Amniotic epithelial cell (primary cell): ENCODE data around the gene MYO19.
A peak's percentile ranks its signal among the peaks of the same experiment; 100 is the strongest.

Experiments used
- DNase-seq: peaks from one replicate; pipeline ENCODE4 v3.0.0-alpha.2; 2010; ENCODE audit warnings: low read depth

MYO19 gene

GRCh38 chr17:36534840-36535668, at the start of gene MYO19, which contains the start of gene PIGW:
Gene MYO19, minus strand, starts transcription at chr17:36534868. Its CDS starts 2,330 bp downstream, at chr17:36532538.
Gene PIGW, plus strand, starts transcription at chr17:36534987. Its CDS starts 2,115 bp downstream, at chr17:36537102.
- DNase-seq = peak; percentile 86

- DNase-seq = no peak
Observed at GRCh38 chr17:36583787-36584186, 49.1 kb upstream of the MYO19 start.

- peak; percentile 22 for DNase-seq
Observed at GRCh38 chr17:36578671-36579070, 44.0 kb upstream of the MYO19 start.

GRCh38 chr17:36576793-36577192, 42.1 kb upstream of the MYO19 start:
- DNase-seq = no peak

- no peak for DNase-seq
Observed at GRCh38 chr17:36575028-36575427, 40.4 kb upstream of the MYO19 start.

GRCh38 chr17:36566081-36566480, 31.4 kb upstream of the MYO19 start:
- DNase-seq = peak; percentile 74

GRCh38 chr17:36553459-36553858, 18.8 kb upstream of the MYO19 start:
- no peak for DNase-seq

DNA sequence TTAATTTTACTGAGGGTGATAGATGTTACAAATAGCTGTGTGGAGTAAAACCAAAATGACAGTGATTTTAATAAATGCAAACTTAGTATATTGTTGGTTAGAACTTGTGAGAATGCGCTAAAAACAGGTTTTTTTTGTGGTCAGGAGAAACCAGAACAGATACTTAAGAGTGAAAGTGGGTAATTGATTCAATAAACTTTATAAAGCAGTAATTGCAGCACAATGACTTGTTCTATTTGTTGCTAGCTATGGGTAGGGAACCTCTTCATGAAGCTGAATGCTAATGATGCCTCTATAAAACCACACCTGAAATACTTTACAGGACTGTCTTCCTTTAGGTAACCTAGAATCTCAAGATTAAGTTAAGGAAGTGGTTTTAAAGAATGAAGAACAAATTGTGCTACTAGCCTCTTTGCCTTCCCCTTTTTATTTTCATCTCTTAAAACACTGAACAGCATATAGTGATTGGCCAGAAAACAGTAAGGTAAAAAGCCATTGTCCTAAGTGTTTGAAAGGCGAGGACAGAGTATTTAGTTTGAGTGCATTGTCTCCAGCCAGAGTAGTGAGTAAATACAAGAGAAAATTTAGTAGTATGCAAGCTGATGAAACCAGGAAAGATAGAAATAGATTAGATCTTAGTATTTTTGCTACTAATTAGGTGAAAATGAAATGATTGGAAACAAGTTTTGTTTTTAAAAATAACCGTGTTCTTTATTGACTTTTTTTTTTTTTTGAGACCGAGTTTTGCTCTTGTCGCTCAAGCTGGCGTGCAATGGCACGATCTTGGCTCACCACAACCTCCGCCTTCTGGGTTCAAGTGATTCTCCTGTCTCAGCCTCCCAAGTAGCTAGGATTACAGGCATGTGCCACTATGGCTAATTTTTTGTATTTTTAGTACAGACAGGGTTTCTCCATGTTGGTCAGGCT, 16.1 kb upstream of the MYO19 start:
- no peak for DNase-seq

- DNase-seq = no peak
Observed at GRCh38 chr17:36547776-36548175, 13.1 kb upstream of the MYO19 start.

DNA sequence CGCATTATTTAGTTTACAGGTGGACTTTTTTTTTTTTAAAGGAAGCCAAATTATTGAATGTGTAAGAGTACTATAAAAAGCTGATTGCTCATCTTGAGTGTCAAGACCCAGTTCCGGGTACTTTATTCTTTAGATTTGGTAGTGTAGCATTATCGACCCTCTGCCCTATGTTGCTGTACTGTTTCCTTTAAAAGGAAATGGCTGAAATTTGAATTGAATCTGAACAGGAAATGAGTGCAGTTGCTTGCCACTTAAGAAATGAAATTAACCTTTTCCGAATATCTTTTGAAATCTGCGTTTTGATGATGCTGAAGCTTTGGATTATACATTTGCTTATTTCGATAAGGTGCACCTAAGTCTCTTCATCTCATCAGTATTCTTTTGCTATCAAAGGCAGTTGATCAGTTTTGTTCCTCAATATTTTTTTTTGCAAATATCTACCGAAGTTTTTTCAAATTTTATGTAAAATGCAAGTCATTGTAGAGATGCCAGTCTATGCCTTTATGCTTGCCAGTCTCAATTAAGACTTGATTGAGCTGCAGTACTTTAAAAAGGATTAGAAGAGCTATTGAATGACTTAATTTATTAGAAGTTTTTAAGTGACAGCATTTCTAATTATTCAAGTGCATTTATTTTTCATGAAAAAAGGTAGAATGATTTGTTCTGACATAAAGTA, 11.9 kb upstream of the MYO19 start:
- no peak for DNase-seq

DNA sequence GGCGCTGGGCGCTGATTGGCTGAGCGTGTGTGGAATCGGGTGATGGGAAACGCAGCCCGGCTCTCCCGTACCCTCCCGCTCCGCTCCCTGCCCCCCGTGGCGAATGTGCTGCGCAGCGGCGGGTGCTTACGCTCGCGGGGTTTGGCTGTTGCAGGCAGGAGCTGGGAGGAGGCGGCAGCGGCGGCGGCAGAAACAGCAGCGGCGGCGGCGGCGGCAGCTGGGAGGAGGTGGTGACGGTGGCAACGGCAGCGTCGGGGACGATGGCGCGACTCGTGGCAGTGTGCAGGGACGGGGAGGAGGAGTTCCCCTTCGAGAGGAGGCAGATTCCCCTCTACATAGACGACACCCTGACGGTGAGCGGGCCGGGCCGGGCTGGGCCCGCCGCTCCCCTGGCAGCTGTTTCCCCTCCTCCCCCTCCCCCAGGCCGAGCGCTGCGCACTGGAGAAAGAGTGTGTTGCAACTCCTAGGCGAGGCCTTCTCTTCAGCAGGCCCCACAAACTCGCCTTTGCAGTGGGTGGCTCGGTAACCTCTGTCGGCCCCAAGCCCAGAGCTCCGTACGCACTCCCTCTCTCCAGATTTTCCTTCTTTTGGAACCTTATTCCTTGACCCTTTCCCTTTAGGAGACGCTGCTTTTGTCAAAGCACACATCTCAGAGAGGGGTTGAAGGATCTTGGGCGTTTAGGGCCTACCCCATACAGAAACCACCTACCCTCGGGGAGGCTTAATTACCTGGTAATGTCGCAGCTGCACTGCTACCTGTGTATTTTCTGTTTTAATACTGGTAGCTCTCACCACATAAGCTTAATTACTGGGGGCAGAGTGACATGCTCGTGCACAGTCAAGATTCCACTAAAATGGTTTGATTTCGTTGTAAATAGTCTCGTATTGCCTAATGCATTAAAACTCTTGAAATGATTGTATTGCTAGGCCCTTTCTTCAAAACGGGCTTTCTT, 11.1 kb upstream of the MYO19 start:
- DNase-seq = peak; percentile 97

- no peak for DNase-seq
Observed at GRCh38 chr17:36545077-36545464, 10.4 kb upstream of the MYO19 start.

DNA sequence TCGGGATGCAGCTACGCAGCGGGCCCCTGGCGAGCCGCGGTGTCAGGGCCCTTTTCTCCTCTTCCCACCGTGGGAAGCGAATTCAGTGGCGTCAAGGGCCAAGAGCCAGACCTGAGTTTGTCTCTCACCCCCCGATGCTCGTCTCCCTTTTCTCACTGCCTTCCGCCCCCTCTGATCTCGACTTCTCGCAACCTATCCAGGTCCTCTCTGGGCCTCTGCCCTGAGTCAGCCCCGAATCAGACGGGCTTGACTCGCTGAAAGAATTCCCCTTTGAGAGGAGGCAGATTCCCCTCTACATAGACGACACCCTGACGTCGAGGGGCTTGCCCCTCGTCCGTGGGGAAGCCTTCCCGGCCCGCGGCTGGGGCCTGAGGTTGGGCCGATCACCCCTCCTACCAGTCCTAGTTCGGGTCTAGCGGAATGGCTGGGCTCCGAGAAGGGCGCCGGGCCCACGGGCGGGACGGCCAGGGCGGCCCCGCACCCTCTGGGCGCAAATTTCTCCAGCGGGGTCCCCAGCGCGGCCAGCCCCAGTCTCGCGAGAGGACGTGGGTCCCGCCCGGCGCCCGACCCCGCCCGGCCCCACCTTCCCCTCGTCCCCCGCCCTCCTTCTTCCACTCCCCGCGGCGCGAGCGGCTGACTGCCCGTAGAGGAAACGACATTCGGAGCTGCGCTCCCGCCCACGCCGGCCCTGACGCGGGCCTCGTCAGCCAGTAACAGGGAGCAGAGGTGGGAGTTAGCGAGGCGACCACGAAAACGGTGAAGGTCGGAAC, 9.8 kb upstream of the MYO19 start, which contains the start of gene GGNBP2:
GGNBP2 (plus strand) TSS at position 613 of the 770 bp plus-strand sequence. CDS start 806 bp downstream, outside the sequence.
- peak; percentile 83 for DNase-seq

GRCh38 chr17:36544044-36544306, 9.3 kb upstream of the MYO19 start:
- DNase-seq = peak; percentile 59

- DNase-seq = no peak
Observed at GRCh38 chr17:36542755-36543154, 8.1 kb upstream of the MYO19 start.

GRCh38 chr17:36540696-36541095, 6.0 kb upstream of the MYO19 start:
- DNase-seq = no peak

DNA sequence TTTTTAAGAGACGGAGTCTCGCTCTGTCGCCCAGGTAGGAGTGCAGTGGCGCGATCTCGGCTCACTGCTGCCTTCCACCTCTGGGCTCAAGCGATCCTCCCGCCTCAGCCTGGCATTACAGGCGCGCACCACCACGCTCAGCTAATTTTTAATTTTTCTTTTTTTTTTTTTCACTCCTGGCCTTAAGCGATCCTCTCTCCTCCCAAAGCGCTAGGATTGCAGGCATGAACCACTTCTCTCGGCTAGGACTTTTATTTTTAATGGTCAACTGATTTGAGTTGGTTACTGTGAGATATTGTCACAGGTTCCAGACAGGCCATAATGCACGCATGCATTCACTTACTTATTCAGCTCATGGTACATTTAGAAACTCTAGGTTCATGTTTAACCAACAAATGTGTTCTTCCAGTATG, 1.0 kb upstream of the MYO19 start:
- no peak for DNase-seq

DNA sequence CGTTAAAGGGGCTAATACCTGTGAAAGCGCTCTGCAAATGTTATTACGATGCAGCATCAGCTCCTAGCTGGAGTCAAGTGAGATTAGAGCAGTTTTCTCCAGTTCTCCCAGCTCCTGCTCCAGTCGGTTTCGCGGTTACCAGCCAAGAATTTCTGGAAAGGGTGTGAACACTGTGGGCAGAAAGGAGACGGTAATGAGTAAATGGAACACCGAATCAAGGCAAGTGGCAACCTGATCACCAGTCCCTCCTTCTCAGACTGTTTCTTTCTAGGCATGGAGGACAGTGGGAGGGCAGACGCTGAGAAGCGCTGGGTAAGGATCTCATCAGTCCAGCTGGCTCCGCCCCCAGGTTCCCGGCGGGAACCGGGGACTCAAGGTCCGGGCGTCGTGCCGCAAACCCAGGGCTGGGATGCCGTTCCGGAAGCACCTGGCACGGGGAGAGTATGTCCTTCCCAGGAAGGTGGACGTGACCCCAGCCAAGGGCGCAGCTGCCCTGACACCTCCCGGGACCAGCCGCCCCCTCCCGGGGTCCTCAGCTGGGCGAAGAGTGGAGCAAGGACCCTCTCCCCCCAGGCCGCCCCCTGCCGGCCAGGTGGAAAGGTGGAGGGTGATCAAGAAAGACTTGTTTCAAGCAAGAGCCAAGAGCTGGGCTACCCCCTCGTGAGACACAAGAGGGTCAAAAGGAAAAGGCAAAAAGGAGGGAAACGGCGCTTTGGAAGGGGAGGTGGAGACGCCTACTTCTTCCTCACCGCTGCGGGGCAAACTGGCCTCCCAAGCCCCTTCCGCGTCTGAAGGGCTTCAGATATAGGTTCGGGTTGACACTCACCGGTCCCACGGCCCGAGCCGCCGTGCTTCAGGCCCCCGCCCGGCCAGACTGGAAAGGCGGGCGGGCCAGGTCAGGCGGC, 481 bp downstream of the MYO19 start:
- DNase-seq = peak; percentile 54

GRCh38 chr17:36532435-36532975, 2.2 kb downstream of the MYO19 start:
- no peak for DNase-seq
